ENCODE measurements around the gene PLEKHO2. TPM values are rescaled to one million over a fixed set of nuclear protein-coding genes. Genes with fewer than 3 reads are reported as not detected.
A peak's percentile ranks its signal among the peaks of the same experiment; 100 is the strongest.
"Not testable (repeated sequence)": the region's sequence is repeated elsewhere in the genome, so short reads cannot be mapped to it uniquely, and the experiment has no call there.

PLEKHO2 gene
- total RNA-seq (15.6 TPM), polyA plus RNA-seq (10 to 100 TPM; 27.2 to 33.4 (median 29.3) TPM)

GRCh38 chr15:64841344-64842095, at the start of gene PLEKHO2:
PLEKHO2 (plus strand) TSS chr15:64841915; CDS start chr15:64842017, 102 bp downstream.
- peaks cover 20 to 83% (median 58%) of the 10 kb centered on the region in 4 donors for H3K4me1 Mint-ChIP-seq
- Histone ChIP-seq H3K36me3 (ENCODE audit: control insufficient read depth, insufficient read depth, low read length) (no peaks in the 10 kb centered on the region), H3K9me3 (ENCODE audit: control insufficient read depth in 2 of 2, low read length in 2 of 2) (no peaks in the 10 kb centered on the region), H3K27ac (ENCODE audit: insufficient read depth, low read length, poor library complexity, severe bottlenecking) (peak within 1 kb of the TSS; percentile 75), H3K4me3 (ENCODE audit: low read depth, low read length) (peak within 1 kb of the TSS; percentile 86), H3K27me3 (ENCODE audit: control insufficient read depth, insufficient read depth, low read length) (no peaks in the 10 kb centered on the region), H3K4me1 (ENCODE audit: control insufficient read depth, insufficient read depth, low read length, poor library complexity, severe bottlenecking) (peaks cover 58% of the 10 kb centered on the region)
- H3K9me3 Mint-ChIP-seq: no peaks in the 10 kb centered on the region
- DNase-seq: peak; percentile 87 to 96 (median 92)
- peak within 1 kb of the TSS; percentile 92 to 96 (median 92) for H3K27ac Mint-ChIP-seq
- no peaks in the 10 kb centered on the region for H3K27me3 Mint-ChIP-seq
- peak; percentile 83 to 85 for ATAC-seq (ENCODE audit: low read depth in 2 of 2)
- H3K36me3 Mint-ChIP-seq: no peaks in the 10 kb centered on the region
- H3K4me3 Mint-ChIP-seq: peak within 1 kb of the TSS; percentile 92 to 99 (median 97)

DNA sequence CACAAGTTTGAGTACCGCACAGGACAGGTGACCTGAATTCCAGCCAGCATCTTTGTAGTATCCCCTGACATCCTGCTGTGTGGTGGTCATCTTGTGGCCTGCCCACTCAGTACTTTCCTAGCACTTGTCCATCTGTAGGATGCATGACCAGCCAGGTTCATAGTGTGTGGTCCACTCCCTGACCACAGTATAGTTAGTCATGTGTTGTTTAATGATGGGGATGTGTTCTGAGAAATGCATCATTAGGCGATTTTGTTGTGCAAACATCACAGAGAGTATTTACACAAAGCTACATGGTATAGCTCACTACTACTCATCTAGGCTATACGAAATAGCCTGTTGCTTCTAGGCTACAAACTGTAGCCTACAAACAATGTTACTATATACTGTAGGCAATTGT, 49.4 kb upstream of the PLEKHO2 start:
- no peak for DNase-seq
- H3K4me1 Mint-ChIP-seq: no peaks in the 10 kb centered on the region
- no peak for ATAC-seq (ENCODE audit: low read depth in 2 of 2)

GRCh38 chr15:64795299-64795698, 46.4 kb upstream of the PLEKHO2 start:
- ATAC-seq (ENCODE audit: low read depth in 2 of 2); H3K27ac ChIP-seq (ENCODE audit: insufficient read depth, low read length, poor library complexity, severe bottlenecking); DNase-seq; H3K36me3 ChIP-seq (ENCODE audit: control insufficient read depth, insufficient read depth, low read length); H3K27me3 Mint-ChIP-seq; H3K9me3 Mint-ChIP-seq; H3K36me3 Mint-ChIP-seq; H3K27me3 ChIP-seq (ENCODE audit: control insufficient read depth, insufficient read depth, low read length); H3K4me1 Mint-ChIP-seq; H3K9me3 ChIP-seq (ENCODE audit: control insufficient read depth in 2 of 2, low read length in 2 of 2); H3K4me1 ChIP-seq (ENCODE audit: control insufficient read depth, insufficient read depth, low read length, poor library complexity, severe bottlenecking); H3K4me3 Mint-ChIP-seq; H3K4me3 ChIP-seq (ENCODE audit: low read depth, low read length); H3K27ac Mint-ChIP-seq: not testable (repeated sequence)

More for the DNA sequence above, 49.4 kb upstream of the PLEKHO2 start:
- H3K27me3 ChIP-seq (ENCODE audit: control insufficient read depth, insufficient read depth, low read length): no peaks in the 10 kb centered on the region
- H3K27me3 Mint-ChIP-seq: peaks cover 4% of the 10 kb centered on the region
- no peaks in the 10 kb centered on the region for H3K36me3 Mint-ChIP-seq
- no peaks in the 10 kb centered on the region for H3K4me1 ChIP-seq (ENCODE audit: control insufficient read depth, insufficient read depth, low read length, poor library complexity, severe bottlenecking)
- H3K9me3 Mint-ChIP-seq: no peaks in the 10 kb centered on the region
- no peaks in the 10 kb centered on the region for H3K9me3 ChIP-seq (ENCODE audit: control insufficient read depth in 2 of 2, low read length in 2 of 2)
- no peak overlapping the region for H3K27ac ChIP-seq (ENCODE audit: insufficient read depth, low read length, poor library complexity, severe bottlenecking)
- H3K27ac Mint-ChIP-seq: peak overlapping the region in 1 of 3 donors; percentile 52
- no peak overlapping the region for H3K4me3 ChIP-seq (ENCODE audit: low read depth, low read length)
- H3K36me3 ChIP-seq (ENCODE audit: control insufficient read depth, insufficient read depth, low read length): no peaks in the 10 kb centered on the region
- no peak overlapping the region for H3K4me3 Mint-ChIP-seq

- not testable (repeated sequence) for H3K9me3 Mint-ChIP-seq; H3K4me1 ChIP-seq (ENCODE audit: control insufficient read depth, insufficient read depth, low read length, poor library complexity, severe bottlenecking); H3K9me3 ChIP-seq (ENCODE audit: control insufficient read depth in 2 of 2, low read length in 2 of 2); H3K36me3 ChIP-seq (ENCODE audit: control insufficient read depth, insufficient read depth, low read length); H3K4me3 Mint-ChIP-seq; DNase-seq; H3K27ac Mint-ChIP-seq; H3K27me3 ChIP-seq (ENCODE audit: control insufficient read depth, insufficient read depth, low read length); H3K27ac ChIP-seq (ENCODE audit: insufficient read depth, low read length, poor library complexity, severe bottlenecking); H3K4me3 ChIP-seq (ENCODE audit: low read depth, low read length); H3K36me3 Mint-ChIP-seq; H3K4me1 Mint-ChIP-seq; ATAC-seq (ENCODE audit: low read depth in 2 of 2); H3K27me3 Mint-ChIP-seq
Observed at GRCh38 chr15:64795921-64796320, 45.8 kb upstream of the PLEKHO2 start.

- not testable (repeated sequence) for H3K36me3 Mint-ChIP-seq; H3K4me3 Mint-ChIP-seq; H3K27ac Mint-ChIP-seq; H3K27ac ChIP-seq (ENCODE audit: insufficient read depth, low read length, poor library complexity, severe bottlenecking); DNase-seq; H3K9me3 Mint-ChIP-seq; ATAC-seq (ENCODE audit: low read depth in 2 of 2); H3K36me3 ChIP-seq (ENCODE audit: control insufficient read depth, insufficient read depth, low read length); H3K4me3 ChIP-seq (ENCODE audit: low read depth, low read length); H3K4me1 Mint-ChIP-seq; H3K4me1 ChIP-seq (ENCODE audit: control insufficient read depth, insufficient read depth, low read length, poor library complexity, severe bottlenecking); H3K27me3 ChIP-seq (ENCODE audit: control insufficient read depth, insufficient read depth, low read length); H3K9me3 ChIP-seq (ENCODE audit: control insufficient read depth in 2 of 2, low read length in 2 of 2)
- peaks cover 16% of the 10 kb centered on the region for H3K27me3 Mint-ChIP-seq
Observed at GRCh38 chr15:64798905-64799304, 42.8 kb upstream of the PLEKHO2 start.

DNA sequence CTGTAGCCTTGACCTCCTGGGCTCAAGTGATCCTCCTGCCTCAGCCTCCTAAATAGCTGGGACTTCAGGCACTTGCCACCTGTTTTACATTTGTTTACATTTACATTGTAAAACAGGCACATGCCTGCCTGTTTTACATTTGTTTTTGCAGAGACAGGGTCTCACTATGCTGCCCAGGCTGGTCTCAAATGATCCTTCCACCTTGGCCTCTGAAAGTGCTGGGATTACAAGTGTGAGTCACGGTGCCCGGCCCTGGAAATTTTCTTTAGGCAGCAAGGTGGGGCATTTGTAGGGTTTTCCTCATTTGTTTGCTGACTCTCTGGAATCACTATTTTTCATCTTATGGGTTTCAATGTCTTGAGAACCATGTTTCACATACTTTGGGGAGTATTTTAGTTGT, 41.2 kb upstream of the PLEKHO2 start:
- no peaks in the 10 kb centered on the region for H3K4me1 ChIP-seq (ENCODE audit: control insufficient read depth, insufficient read depth, low read length, poor library complexity, severe bottlenecking)

DNA sequence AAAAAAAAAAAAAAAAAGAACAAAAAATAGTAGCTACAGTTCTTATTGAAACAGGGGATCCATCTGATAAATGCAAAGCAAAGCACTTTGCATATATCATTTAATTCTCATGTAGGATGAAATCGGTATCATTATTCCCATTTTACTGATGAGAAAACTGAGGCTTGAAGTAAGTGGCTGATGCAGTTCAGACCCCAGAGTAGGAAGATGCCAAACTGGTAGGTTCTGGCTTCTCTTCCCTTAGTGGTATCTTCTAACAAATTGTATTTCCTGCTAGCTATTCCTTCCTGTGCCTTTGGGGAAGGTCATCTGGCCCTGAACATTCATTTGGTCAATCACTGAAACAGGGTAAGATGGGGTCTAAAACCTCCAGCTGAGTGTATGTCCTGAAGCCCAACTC, 38.2 kb upstream of the PLEKHO2 start:
- Mint-ChIP-seq H3K27ac (no peak overlapping the region), H3K4me1 (peaks cover 0 to 4% (median 2%) of the 10 kb centered on the region in 4 donors), H3K9me3 (no peaks in the 10 kb centered on the region), H3K36me3 (peaks cover 4% of the 10 kb centered on the region), H3K4me3 (no peak overlapping the region), H3K27me3 (peaks cover 18% of the 10 kb centered on the region)
- H3K9me3 ChIP-seq (ENCODE audit: control insufficient read depth in 2 of 2, low read length in 2 of 2): no peaks in the 10 kb centered on the region
- no peaks in the 10 kb centered on the region for H3K27me3 ChIP-seq (ENCODE audit: control insufficient read depth, insufficient read depth, low read length)
- DNase-seq (no peak), ATAC-seq (ENCODE audit: low read depth in 2 of 2) (no peak)
- H3K4me1 ChIP-seq (ENCODE audit: control insufficient read depth, insufficient read depth, low read length, poor library complexity, severe bottlenecking): no peaks in the 10 kb centered on the region
- no peak overlapping the region for H3K4me3 ChIP-seq (ENCODE audit: low read depth, low read length)
- H3K27ac ChIP-seq (ENCODE audit: insufficient read depth, low read length, poor library complexity, severe bottlenecking): no peak overlapping the region
- H3K36me3 ChIP-seq (ENCODE audit: control insufficient read depth, insufficient read depth, low read length): no peaks in the 10 kb centered on the region

More for the DNA sequence above, 41.2 kb upstream of the PLEKHO2 start:
- Mint-ChIP-seq H3K4me1 (peaks cover 0 to 4% (median 0%) of the 10 kb centered on the region in 4 donors), H3K36me3 (peaks cover 4% of the 10 kb centered on the region), H3K9me3 (no peaks in the 10 kb centered on the region), H3K27me3 (peaks cover 16% of the 10 kb centered on the region), H3K4me3 (no peak overlapping the region), H3K27ac (no peak overlapping the region)
- no peaks in the 10 kb centered on the region for H3K36me3 ChIP-seq (ENCODE audit: control insufficient read depth, insufficient read depth, low read length)
- DNase-seq (no peak), ATAC-seq (ENCODE audit: low read depth in 2 of 2) (no peak)
- no peaks in the 10 kb centered on the region for H3K9me3 ChIP-seq (ENCODE audit: control insufficient read depth in 2 of 2, low read length in 2 of 2)
- H3K27me3 ChIP-seq (ENCODE audit: control insufficient read depth, insufficient read depth, low read length): no peaks in the 10 kb centered on the region
- H3K27ac ChIP-seq (ENCODE audit: insufficient read depth, low read length, poor library complexity, severe bottlenecking): no peak overlapping the region
- no peak overlapping the region for H3K4me3 ChIP-seq (ENCODE audit: low read depth, low read length)

- no peak overlapping the region for H3K27ac Mint-ChIP-seq
- H3K9me3 ChIP-seq (ENCODE audit: control insufficient read depth in 2 of 2, low read length in 2 of 2): no peaks in the 10 kb centered on the region
- no peak for DNase-seq
- H3K27me3 ChIP-seq (ENCODE audit: control insufficient read depth, insufficient read depth, low read length): no peaks in the 10 kb centered on the region
- peaks cover 4% of the 10 kb centered on the region for H3K36me3 Mint-ChIP-seq
- no peaks in the 10 kb centered on the region for H3K9me3 Mint-ChIP-seq
- ATAC-seq (ENCODE audit: low read depth in 2 of 2): no peak
- H3K4me3 Mint-ChIP-seq: no peak overlapping the region
- peaks cover 18% of the 10 kb centered on the region for H3K27me3 Mint-ChIP-seq
- no peaks in the 10 kb centered on the region for H3K4me1 ChIP-seq (ENCODE audit: control insufficient read depth, insufficient read depth, low read length, poor library complexity, severe bottlenecking)
- no peaks in the 10 kb centered on the region for H3K36me3 ChIP-seq (ENCODE audit: control insufficient read depth, insufficient read depth, low read length)
- H3K4me3 ChIP-seq (ENCODE audit: low read depth, low read length): no peak overlapping the region
- H3K4me1 Mint-ChIP-seq: peaks cover 0 to 4% (median 2%) of the 10 kb centered on the region in 4 donors
- H3K27ac ChIP-seq (ENCODE audit: insufficient read depth, low read length, poor library complexity, severe bottlenecking): no peak overlapping the region
Observed at GRCh38 chr15:64804619-64805018, 37.1 kb upstream of the PLEKHO2 start.
